NB4 (cell line): ENCODE measurements around the gene DPP8.

ENCODE experiments used
- CTCF ChIP-seq: IDR thresholded peaks from one replicate; pipeline ENCODE4 v1.5.1; 2012; ENCODE audit warnings: low read depth, low read length
- POLR2A ChIP-seq: IDR thresholded peaks from 2 replicates; pipeline ENCODE4 v1.6.1; 2011; ENCODE audit warnings: mild to moderate bottlenecking; ENCODE audit not compliant: insufficient read length; ENCODE audit errors: extremely low read depth

DNA sequence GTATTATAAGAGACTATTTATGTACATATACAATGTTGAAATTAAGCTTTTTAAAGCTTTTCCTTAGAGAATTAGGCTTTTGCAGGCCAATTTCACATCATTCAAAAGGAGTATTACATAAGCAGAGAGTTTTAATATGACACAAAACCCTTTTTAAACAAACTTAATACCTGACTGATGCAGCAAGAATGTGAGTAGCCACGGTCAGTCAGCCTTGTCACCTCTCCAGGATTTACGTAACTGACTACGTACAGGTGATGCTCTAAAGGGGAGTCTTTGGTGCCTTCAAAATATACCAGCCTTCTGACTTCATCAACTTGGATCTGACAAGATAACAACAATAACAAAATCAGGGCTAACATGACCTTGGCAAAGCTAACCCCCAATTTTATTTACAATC is 50.6 kb downstream of the DPP8 start:
- TF ChIP-seq CTCF (no peak), POLR2A (no peak)
